ENCODE measurements around the gene SNCA.

Gene SNCA

DNA sequence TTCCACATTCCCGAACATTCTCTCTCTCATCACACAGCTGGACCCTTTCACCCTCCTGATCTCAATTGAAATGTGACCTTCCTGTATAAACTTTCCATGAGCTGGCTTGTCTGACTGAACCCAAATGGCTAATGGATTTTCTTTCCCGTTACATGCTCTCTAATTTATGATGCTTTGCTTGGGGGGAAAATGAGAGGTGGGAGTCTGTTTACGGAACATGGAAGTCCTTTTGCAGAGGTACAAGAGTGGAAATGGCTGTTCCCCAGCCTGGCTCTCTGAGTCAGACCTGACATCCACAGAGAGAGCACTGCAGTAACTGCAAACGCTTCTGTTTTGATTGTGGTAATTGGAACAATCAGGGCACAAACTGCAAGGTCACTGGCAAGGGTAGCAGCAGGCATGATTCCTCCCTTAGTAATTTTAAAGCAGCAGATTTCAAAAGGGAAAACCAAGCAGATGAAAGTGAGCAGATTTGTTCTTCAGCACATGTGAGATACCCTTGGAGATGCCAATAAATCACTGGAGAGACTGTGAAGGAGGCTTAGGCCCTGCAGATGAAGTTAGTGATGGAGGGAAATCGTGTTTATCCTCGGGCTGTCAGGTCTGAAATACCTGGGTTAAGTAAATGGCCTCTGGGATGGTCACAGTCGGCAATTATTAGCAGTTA is 83.9 kb downstream of the SNCA start:
- no peak for DNase-seq

- DNase-seq = peak in 1 of 2 experiments; percentile 6
Measured at GRCh38 chr4:89751416-89751815, 85.5 kb downstream of the SNCA start.

- no peak for DNase-seq
Measured at GRCh38 chr4:89746377-89746776, 90.6 kb downstream of the SNCA start.

DNA sequence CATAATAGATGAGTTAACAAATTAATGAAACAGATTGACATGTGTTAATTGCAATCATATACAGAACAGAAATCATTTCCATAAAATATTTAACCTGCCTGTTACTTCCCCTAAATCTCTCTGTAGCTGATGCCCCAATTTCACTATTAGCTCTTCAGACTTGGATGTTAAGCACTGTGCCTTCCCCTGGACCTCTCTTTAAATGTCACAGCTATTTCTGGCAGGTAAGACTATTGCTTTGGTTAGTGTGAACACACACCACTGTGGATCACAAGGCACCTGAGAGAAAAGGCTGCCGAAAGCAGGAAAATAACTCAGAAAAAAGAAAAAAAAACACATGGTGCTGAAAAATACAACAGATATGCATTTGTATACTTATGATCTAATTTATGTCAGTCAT is 91.3 kb downstream of the SNCA start:
- DNase-seq = no peak

DNA sequence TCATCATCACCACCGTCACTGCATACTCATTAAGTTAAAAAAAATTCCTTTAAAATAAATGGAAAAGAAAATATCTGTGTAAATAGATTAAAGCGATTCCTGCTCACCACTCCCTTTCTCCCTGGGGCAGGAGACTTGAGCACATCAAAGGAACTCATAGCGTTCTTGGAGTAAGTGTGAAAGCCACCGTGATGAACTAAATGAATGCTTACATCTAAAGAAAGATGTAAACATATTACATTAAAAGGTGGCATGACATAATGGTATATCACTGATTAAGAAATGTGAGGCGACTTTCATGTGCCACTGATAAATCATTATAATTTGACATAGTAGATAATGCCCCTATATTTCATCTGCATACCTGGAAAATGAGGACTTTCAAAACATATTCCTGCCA is 92.0 kb downstream of the SNCA start:
- DNase-seq = no peak

DNA sequence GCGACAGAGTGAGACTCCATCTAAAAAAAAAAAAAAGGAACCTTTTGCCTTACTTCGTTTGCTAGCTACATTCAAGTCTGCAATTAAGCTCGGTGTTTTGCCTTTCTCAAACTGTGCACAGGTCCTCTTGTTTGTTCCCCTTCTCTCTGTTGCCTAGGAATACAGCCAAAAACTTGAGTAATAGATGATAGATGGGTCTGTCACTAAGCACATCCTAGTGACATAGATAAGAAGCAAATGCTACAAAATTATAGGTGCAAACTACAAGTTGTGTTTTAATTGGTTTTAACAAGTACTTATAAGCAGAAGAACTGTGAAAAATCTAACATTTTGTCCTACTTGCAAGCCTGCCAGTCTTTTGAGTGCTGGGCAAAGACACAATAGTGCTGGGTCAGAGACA is 95.2 kb downstream of the SNCA start:
- DNase-seq = no peak

- DNase-seq = no peak
Measured at GRCh38 chr4:89739311-89739988, 97.5 kb downstream of the SNCA start.

GRCh38 chr4:89737888-89738287 is 99.1 kb downstream of the SNCA start:
- peak; percentile 34 to 75 for DNase-seq

GRCh38 chr4:89733946-89734345 is 103.0 kb downstream of the SNCA start:
- DNase-seq = no peak

GRCh38 chr4:89727238-89727637 is 109.7 kb downstream of the SNCA start:
- no peak for DNase-seq

DNA sequence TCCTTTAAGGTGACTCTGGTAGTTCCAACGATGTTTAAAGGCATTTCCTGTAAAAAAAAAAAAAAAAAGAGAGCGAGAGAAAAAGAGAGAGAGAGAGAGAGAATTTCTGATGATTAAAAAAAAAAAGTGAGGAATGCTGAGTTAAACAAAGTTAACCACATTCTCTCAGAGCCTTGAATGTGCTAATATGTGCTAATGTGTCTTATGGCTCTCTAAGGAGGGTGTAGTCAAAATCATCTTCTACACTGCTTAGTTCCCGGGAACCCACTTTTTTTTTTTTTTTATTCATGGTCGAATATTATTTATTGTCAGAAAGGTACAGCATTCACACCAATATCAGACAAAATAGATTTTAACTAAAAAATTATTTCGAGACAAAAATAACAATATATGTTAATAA is 111.7 kb downstream of the SNCA start:
- no peak for DNase-seq

- DNase-seq = no peak
Measured at GRCh38 chr4:89724716-89725115, 112.2 kb downstream of the SNCA start.

DNA sequence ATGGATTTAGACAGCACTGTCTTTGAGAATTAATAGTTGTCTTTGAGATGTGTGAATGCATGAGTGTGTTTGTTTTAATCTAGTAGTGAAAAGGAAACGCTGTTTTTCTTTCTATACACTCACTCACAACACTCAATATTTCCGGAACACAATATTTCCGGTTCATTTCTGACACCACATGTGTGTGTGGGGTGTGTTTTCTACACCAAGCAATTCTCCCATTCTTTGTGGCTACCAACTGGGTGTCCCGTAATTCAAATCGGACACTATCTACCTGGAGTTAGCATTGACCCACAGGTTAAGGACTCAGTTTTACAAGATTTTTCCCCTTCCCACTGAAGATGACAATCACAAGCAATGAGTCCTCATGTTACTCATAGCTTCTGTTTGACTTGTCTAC is 113.9 kb downstream of the SNCA start:
- no peak for DNase-seq

DNA sequence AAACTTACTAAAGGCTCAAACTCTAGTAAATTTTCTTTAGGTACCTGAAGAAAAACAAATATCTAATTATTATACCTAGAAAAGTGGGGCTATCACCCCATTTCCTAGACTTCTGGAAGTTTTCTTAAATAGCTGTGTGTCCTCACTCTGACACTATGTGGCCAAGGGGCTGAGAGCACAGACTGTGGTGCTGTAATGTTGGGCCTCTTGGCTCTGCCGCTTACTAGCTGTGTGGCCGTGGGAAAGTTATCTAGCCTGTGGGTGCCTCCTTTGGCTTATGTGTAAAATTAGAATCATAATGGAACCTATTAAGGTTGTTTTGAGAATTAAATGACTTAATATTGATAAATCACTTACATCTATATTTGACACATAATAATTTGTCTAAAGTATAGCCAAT is 114.4 kb downstream of the SNCA start:
- DNase-seq = no peak

GRCh38 chr4:89720981-89721380 is 116.0 kb downstream of the SNCA start:
- DNase-seq = no peak

DNA sequence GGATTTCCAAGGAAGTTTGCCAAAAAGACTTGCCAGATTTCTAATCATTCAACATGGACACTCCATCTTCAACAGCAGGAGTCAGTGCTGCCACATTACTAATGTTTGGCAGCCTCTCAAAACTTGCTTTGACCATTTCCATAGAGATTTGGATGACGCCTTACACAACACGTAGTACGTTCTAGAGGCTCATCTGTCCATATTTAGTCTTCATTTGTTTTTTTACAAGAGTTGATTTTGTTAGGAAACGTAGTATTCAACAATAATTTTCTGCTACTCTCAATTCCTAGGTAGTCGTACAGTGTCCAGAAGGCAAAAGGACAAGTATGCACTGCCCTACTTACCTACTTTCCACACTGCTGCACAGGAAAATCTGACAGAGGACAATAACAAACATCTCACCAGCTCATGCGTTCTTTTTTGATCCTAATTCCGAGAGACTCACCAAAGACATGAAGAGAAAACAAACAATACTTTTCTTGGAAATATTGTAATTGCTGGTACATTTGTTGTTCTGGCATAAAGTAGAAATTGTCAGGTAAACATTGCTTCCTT is 117.3 kb downstream of the SNCA start:
- DNase-seq = no peak

DNA sequence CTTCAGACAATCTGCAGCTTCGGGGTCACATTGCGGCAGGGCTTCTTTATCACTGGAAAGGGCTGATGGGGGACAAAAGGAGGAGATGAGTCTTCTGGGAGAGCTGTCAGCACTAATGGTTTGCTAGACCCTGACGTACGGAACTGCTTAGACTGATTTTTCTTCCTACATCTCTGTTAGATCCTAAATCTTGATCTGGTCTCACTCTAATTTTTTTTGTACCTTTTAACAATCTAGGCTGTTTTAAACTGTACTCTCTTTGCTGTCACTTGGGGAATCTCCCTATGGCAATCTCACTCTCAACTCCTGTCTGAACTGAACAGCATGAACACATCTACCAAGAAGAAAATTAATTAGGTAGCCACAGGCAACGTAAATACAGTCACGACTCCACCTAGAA is 120.1 kb downstream of the SNCA start:
- no peak for DNase-seq

DNA sequence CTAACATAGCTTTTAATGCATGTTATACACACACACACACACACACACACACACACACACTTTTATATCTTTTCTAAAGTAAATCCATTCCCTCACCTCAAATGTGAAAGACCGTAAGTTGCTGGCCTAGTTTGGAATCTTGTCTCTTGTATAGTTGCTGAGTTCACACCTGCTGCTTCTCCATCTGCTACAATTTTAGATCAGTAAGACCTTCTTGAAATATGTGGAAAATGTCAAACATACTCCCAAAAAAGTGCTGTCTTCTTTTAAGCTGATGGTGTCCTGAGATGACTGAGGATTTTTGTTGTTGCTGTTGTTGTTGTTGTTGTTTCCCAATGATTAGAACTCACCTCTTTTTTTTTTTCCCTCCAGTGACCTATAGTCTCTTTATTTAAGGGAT is 121.3 kb downstream of the SNCA start:
- no peak for DNase-seq

DNA sequence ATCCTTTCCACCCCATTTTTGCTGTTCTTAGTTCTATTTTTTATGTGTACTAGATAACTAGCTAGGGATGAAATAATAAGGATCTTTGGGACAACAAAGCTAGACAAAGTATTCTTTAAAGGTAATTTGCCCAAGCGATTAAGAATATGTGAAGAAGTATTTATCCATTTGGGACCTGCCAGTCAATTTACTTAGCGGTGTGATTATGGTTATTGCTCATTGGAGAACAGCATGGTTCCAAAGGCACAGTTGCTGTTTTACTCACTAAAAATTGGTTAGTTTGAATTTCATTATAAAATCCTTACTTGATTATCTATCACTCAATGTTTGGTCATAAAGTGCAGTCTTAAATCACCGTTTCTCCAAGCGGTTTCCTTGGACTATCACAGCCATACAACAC is 124.1 kb downstream of the SNCA start:
- no peak for DNase-seq

- DNase-seq = no peak
Measured at GRCh38 chr4:89712141-89712540, 124.8 kb downstream of the SNCA start.

- DNase-seq = no peak
Measured at GRCh38 chr4:89708903-89709421, 128.0 kb downstream of the SNCA start.

- no peak for DNase-seq
Measured at GRCh38 chr4:89707467-89707866, 129.5 kb downstream of the SNCA start.

DNA sequence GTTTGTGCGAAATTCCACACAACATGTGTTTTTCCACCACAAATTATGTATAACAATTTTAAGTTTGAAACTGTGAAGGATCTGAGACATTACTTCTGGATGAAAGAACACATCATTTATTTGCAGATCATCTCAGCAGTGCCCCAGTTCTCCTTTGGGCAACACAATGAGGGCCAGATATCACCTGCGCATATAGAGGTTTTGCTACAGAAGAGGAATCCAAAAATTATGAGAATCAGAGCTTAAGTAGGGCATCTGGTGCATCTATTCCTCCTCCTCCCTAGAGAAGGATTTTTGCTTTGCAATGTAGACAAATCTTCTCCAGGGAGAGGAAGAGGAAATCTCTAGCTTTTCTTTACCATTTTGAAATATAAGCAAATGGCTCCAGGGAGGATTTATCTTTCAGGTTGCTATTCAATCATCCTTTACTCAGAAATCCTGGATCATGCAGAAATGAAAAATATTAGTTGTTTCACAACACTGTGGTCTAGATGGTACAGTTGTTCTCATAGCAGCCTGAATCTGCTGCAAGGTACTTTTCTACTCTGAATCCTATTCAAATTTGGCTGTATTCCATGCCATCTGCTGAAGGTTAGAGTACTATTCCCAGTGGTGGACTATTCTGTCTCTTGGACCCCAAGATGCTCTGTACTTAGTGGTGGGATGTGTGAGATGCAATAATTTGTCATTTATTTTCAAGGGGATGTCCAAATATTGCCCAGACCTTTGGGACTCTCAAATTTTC is 132.1 kb downstream of the SNCA start:
- no peak for DNase-seq

All from NCI-H2081 (cell line).